ENCODE results near the gene SPAG5.
A peak's percentile ranks its signal among the peaks of the same experiment; 100 is the strongest.

Gene SPAG5

DNA sequence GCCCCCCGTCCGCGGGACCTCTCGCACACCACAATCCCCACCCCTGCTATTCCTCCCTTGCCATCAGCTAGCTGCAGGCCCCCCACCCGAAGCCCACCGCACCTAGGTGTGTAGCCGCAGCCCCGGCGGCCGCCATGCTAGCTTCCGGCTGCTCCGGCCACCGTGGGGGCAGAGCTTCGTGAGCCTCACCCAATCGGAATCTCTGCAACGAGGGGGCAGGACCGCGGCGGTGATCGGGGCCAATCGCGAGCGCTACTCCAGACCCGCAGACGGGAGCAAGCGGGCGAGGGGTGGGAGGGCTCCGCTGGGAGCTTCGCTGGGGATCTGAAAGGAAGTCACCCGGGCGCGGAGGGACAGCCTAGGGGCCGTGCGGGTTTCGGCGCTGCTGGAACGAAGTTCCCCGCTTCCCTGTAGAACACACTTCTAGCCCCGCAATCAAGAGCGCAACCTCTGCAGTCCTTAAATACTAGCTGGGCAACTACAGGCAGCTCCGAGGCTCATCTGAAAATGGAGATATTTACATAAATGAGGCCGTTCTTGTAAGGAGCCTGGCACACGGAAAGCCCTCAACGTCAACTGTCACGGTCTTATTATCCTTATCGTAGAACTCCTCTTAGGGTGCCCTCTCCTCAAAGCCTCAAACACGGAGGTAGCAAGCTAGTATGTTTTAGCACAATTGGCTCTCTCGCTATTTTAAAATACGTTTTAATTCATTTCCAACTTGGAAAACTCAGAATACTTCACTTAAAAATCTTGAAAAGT, 27.3 kb downstream of the SPAG5 start, which contains the start of gene PIGS:
Gene PIGS (minus strand): TSS at position 164 of the 762 bp plus-strand sequence. CDS start 28 bp downstream, at position 136.
- peak; percentile 85 for DNase-seq (ENCODE audit: low read depth)

DNA sequence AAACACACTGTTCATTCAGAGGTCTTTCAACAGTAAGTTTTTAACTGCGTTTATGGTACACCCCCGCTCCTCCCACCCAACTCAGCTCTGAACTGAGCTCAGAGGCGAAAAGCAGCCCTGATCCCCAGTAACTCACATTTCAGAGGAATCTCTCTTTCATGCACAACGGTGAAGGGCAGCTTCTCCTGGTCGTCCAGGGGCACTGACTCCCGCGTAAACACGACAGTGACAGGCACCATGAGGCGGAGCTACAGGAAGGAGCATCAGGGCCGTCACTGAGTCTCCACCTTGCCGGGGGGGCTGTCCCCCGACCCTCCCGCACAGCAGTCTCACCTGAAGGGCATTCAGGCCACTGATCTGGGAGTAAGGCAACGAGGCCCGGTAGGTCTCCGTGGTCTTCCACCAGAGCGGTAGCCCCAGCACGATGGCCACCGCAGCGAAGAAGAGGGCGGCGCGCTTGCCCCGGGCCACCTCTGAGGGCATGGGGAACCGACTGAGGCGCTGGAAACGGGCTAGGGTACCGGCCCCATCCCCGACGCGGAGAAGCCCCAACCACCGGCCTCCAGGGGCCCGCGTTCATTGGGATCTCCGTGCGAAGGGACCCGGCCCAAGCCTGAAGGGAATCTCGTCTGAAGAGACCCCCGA, 28.0 kb downstream of the SPAG5 start:
- DNase-seq (ENCODE audit: low read depth), result peak; percentile 13

DNA sequence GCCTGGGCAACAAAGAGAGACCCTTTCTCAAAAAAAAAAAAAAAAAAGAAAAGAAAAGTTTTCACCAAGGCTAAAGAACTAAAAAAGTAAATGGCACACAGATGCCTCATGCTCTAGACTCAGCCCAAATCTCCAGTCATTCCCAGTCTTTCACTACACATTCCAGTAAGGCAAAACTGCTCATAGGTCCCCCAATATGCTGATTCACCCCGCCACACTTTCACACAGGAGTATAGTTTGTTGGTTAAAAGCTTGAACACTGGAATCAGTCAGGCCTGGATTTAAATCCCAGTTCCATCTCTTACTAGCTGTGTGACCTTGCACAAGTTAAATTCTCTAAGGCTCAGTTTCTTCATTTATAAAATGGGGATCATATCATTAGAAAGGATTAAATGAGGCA, 29.4 kb downstream of the SPAG5 start:
- DNase-seq (ENCODE audit: low read depth), result no peak

DNA sequence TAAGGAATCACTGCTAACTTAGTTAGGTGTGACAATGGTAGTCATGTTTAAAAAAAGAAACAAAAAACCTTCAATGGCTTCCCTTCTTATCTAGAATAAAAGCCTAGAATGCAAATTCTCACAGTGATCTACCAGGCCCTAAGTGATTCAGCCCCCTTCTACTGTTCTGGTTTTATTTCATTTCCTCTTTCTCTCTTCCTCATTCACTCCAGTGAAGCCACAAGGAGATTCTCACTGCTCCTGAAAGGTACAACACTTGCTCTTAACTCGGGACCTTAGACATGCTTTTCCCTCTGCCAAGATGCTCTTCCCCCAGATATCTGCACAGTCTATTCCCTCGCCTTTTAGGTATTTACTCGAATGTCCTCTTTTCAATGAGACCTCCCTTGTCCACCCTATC, 31.2 kb downstream of the SPAG5 start:
- DNase-seq (ENCODE audit: low read depth), result no peak

DNA sequence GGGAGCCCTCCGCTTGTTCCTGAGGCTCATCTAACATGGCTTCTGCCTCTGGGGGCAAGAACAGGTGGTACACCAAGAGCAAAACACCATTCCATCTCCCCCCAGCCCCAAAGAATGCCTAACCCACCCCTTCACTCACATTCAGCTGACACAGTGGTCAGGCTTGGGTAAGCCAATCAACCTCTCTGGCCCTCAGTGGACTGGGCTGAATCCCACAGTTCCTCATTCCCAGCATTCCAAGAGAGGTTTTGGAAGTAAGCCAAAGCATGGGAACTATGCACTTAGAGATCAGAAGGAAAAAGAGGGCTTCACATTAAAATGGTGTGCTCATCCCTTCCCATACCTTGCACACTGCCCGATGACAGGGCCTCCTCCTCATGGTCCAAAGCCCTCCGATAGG, 35.4 kb downstream of the SPAG5 start:
- DNase-seq (ENCODE audit: low read depth), result no peak

DNA sequence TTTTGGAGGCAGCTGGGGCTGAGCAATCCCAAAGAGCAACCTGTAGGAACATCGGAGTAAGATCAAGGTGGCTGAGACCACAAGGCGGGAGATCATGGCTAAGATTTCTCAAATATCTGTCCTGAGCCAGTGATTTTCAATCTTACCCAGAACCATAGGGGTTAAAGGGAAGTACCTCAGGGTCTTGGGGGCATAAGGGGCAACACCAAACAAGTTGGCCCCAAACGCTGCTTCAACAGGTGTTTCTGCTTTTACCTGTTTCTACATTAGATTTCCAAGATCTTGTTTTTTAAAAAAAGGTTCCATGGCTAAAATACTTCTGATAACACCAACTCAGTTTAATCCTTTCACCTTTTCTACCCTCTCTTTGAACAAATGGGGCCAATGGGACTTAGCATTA, 43.8 kb downstream of the SPAG5 start:
- DNase-seq (ENCODE audit: low read depth), result no peak

DNA sequence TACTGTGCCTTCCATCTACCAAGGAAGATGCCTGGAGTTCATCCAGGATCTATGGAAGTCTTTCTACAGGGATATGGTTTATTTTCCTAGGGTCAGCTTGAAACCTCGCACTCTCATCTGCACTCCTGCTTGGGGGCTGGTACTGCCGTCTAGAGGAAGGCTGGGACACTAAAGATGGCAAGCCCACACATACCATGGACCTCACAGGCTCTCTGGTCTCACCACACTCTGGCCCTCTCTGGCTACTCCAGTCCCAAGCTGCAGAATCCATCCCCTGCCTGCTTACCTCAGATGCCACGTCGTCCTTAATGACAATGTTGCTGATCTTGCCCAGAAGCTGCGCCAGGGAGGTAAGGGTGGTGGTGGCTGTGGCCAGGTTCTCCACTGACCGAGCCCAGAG, 44.3 kb downstream of the SPAG5 start:
- no peak for DNase-seq (ENCODE audit: low read depth)

DNA sequence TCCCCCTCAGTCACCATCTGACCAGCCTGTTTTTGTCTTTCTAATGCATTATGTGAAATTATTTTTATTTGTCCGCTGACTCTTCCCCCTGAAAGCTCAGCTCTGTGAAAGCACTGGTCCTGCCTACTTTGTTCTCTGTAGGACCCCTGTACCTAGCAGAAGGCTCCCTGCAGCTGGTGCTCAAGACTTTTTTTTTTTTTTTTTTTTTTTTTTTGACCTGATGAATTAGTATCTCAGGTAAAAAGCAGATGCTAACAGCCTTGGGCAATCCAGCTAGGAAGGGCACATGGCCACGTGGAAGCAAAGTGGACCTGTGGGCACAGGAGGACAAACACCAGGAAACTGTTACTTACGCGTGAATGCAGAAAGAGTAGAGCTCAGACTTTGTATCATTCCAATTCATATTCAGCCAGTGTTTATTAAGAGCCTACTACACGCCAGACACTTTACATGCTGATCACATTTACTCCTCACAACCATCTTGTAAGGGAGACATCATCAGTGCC, 45.8 kb downstream of the SPAG5 start:
- DNase-seq (ENCODE audit: low read depth), result no peak

DNA sequence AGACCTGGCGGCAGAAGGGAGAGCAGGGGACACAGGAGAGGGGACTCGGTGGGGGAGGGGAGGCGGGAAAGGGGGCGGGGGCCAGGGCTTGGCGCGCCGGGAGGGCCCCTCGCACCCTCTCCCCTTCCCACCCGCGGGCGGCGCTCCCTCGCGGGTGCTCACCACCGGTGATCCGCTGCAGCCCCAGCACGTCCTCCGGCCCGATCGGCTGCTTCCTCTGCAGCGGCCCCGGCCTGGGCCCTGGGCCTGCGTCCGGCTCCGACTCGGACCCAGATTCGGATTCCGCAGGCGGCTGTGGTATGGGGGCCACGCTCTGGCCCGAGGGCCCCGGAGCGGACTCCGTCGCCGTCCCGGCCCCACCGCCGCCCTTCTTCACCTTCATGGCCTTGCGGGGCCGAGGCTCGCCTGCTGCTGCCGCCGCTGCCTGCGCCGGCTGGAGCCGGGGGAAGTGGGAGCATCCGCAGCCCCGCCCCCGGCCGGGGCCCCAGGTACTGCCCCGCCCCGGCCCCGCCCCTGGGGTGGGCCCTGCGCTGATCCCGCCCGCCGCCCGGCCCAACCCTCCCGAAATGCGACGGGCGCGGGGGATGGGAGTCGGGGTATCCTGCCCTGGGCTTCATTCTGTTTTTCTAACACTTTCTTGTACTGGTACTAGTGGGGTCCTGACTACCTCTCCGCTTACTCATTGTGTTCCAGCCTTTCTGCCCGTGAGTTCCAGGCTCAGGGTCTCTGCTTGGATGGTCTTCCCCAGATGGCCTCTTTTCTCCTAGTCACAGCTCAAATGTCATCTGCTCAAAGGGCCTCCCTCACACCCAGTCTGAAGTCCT, 46.4 kb downstream of the SPAG5 start, which contains the start of gene UNC119:
Gene UNC119 (minus strand): TSS at position 449 of the 824 bp plus-strand sequence. CDS start 67 bp downstream, at position 382.
- DNase-seq (ENCODE audit: low read depth), result peak; percentile 66

DNA sequence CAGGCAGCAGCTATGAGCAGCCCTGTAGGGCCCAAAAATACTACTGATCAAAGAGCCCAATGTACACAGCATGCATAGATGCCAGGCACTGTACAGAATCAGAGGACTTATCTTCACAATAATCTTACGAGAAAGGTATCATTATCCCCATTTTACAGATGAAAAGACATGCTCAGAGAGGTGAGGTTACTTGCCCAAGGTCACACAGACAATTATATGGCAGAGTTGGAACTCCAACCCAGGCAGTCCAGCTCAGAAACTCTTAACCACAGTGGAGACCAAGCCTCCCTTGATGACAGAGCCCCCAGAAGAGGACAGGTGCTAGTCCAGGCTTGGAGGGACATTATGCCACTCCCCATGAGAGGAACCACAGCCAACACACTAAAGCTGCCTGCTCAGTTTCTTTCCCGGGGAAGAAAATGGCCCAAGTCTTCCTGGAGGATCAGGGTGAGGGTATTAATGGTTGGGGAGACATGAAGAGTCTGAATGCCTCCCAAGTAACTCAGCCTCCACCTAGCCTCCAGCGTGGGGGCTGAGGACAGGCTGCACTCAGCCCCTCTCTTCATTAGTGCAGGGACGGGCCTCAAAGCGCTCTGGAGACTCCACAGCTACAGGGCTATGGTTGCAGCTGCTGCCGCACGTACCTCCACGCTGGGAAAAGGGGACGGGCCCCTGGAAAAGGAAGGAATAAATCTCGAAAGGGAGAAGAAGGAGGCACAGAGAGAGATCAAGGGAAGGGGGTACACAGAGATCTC, 47.2 kb downstream of the SPAG5 start:
- DNase-seq (ENCODE audit: low read depth), result no peak

DNA sequence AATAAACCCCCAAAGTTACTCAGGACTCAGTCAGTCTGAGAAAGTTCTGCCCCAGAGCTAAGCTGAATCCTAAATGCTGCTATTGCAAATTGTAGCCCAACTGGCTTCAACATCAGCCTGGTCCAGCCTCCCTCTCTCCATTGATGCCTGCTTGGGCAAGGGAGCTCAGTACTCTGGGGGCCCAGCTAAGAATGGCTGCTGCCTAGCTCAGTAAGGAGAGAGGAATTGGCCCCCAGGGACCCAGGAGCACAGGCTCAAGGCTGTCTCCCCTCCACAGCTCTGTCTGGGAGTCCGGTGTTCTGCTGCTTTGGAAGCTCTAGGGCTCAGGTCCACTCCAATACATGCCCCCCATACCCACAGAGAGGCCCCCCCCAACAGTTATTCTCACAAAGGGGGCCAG, 48.0 kb downstream of the SPAG5 start:
- DNase-seq (ENCODE audit: low read depth), result no peak

DNA sequence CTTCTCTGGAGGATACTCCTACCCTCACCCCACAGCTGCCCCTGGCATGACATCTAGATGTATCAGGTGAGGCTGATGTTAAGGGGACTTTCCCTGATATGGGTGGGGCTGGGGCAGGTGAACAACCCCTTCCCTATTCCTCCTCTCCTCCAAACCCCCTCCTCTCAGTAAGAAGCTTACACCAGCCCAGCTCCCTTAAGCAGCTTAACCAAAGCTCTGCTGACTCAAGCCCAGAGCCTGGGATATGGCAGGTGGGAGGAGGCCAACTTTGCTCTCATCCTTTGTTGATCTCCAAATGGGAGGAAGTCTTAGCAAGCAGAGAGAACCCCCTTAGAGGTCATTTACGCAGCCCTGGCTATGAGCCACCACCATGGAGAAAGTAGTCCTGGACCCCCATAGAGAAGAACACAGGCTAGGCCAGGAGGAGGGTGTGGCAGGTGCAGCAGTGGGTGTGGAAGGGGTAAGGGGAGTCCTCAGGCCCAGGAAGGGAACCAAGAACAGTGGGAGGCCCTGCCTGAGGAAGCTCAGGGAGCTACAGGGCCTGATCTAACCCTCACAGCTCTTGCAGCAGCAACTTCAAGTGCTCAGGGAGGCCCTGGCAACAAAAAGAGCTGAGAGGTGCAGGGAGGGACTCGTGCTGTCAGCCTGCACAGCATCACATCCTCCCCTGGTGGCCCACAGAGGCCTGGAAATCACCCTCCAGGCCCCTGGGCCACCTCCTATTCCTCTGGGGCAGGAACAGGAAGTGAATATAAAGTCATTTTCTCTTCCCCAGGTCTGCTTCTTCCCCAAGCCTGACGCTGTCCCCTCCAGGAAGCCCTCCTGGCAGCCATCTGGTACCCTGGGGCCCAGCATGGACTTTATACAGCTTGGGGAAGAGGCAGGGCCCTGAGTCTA, 49.3 kb downstream of the SPAG5 start:
- peak; percentile 19 for DNase-seq (ENCODE audit: low read depth)

DNA sequence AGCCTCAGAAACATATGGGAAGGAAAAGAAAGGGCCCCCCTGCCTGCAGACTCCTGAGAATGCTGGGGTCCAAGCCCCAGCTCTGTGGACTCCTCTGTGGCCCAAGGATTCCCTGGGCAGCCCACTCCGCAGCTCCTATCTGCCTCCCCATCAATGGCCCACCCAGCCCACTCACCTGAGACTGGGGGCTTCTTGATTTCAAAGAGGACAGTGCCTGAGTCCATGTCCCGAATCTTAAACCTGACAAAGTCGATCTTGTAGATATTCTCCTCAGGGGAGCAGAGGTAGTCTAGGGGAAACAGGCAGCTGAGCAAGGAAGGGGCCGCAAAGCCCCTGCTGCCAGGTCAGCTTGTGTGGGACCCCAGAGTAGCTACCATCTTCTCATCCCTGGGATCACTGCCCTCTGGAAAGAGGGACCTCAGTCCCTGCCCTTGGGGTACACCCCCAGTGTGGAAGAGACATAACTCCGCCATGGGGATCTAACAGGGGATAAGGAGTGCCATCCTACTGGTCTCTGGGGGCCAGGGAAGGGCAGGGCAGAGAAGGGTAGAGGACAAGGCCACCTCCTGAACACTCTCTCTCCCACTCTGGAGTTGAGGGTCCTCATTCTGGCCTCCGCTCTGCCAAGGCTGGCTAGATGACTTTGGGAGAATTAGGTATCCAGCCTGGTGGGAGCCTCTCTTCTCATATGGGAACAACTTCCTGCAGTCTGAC, 50.3 kb downstream of the SPAG5 start:
- no peak for DNase-seq (ENCODE audit: low read depth)

DNA sequence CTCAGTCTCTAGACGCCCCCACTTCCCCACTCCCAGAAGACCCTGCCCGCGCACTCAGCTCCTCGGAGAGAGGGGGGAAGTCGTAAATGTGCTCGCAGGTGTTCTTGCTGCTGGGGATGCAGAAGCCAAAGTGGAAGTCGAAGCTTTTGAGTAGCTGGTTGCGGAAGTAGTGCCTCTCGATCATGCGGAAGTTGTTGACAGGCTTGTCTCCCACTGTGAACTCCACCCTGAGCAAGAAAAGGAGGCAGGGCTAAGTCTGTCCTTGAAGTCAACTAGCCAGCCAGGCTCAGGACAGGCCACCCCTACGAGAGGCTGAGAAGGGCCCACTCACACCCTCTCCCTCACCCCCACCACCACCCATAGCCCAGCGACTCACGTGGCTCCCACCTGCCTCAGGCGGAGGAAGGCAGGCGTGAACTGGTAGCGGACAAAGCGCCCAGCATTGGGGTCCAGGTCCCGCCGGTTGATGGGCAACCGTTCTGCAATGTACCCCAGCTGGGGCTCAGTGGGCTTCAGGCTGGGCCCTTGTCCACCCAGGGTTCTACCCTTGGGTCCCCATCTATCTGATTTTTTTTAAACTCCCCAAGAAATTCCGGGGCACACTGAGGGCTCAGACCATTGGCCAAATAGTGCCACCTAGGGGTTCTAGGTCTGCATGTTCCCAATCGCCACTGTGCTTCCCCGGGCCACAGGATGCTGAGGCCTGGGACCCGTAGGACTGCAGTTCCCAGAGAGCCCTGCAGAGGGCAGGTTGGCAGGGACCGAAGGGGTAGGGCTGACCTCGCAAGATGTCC, 51.0 kb downstream of the SPAG5 start:
- peak; percentile 44 for DNase-seq (ENCODE audit: low read depth)

DNA sequence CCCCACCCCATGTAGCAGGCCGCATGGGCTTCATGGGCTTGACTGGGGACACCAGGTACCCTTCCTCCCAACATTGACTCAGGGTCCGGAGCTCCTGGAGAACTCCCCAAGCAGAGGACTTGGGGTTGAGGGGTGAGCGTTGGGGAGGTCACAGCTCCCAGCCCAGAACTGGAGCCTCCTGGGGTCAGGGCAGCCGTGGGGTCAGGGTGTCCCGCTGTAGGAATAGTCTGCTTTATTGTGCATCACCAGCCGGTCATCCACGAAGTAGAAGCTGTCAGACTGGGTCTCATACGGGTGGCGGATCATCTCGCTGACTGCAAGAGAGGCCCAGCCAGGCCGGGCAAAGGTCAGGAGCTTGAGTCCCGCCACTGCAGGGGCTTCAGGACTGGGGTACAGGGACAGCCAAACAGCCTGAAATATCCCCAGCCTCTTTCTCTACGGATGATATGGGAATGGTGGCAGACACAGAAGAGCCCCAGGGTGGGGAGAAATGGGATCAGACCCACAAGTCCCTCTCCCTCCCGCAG, 51.7 kb downstream of the SPAG5 start:
- no peak for DNase-seq (ENCODE audit: low read depth)

DNA sequence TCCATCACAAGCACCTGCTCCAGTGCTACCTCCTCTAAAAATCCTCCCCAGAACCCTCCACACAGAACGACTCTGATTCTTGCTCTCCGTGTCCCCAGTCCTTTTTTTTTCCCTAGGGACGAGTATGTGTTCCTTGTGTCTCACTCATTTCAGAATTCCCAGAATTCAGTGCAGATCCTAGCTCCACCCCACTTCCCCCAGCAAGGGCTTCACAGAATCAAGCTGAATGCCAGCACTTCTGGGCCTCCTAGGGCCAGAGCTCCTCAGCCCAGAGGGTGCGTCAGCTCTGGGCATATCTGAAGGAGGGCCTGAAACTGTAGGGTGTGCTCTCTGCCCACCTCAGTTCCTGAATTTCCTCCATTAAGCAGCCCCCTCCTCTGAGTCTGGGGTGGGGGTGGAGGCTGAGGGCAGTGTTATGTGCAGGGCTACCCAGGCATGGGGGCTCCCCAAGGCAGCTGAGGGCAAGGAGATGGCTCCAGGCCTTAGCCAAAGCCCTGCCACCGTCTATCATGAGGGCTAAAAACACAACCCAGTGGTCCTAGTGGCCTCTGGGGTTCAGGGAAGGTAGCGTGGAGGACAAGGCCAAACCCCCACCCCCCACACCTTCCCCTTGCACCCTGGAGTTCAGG, 52.9 kb downstream of the SPAG5 start:
- DNase-seq (ENCODE audit: low read depth), result no peak

DNA sequence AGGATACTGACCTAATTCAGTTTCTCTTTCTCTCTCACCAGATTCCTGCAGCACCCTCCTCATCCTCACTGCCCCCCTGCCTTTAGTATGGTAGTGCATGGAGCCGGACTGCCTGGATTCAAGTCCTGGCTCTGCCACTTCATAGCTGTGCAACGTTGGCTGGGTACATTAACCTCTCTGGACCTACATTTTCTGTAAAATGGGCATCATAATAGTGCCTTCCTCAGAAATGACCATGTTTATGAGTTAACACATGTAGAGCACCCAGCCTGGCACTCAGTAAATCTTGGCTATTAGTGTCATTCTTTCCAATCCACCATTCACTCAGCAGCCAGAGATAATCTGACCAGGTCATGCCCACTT, 53.7 kb downstream of the SPAG5 start:
- DNase-seq (ENCODE audit: low read depth), result no peak

DNA sequence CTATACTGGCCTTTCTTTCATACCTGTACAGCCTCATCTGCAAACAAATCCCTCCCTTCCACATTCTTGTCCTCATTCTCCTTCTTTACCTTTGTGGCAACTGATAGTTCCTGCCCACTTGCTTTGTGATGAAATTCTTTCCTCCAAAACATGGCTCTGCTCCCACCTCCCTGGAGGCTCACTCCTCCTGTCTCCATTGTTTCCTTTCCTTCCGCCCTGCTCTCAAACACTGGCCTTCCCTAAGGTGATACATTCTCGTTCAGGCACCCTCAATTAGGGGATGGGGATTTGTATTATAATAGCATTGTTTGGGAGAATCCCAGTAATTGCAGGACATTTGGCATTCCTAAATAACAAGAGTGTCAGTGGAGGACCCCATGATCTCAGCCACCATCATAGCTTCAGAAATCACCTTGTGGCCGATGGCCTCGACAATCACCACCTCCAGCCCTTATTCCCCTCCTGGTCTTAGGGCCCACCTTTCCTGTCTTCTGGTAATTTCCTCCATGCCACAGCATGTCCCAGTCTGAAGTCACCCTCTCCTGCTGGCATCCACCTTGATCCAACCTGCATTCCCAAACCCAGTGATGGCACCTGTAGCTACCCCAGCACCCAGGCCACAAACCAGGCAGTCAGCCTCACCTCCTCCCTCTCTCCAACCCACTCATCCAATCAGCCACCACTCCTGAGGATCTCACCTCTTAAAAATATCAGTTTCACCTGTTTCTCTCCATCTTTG, 54.3 kb downstream of the SPAG5 start:
- DNase-seq (ENCODE audit: low read depth), result no peak
